ENCODE results near the gene STX1B.
A peak's percentile ranks its signal among the peaks of the same experiment; 100 is the strongest.

The STX1B gene

GRCh38 chr16:30980023-30980371 lies 30.4 kb downstream of the STX1B start:
- no peak for FAIRE-seq
- DNase-seq (ENCODE audit: low spot score) = no peak

DNA sequence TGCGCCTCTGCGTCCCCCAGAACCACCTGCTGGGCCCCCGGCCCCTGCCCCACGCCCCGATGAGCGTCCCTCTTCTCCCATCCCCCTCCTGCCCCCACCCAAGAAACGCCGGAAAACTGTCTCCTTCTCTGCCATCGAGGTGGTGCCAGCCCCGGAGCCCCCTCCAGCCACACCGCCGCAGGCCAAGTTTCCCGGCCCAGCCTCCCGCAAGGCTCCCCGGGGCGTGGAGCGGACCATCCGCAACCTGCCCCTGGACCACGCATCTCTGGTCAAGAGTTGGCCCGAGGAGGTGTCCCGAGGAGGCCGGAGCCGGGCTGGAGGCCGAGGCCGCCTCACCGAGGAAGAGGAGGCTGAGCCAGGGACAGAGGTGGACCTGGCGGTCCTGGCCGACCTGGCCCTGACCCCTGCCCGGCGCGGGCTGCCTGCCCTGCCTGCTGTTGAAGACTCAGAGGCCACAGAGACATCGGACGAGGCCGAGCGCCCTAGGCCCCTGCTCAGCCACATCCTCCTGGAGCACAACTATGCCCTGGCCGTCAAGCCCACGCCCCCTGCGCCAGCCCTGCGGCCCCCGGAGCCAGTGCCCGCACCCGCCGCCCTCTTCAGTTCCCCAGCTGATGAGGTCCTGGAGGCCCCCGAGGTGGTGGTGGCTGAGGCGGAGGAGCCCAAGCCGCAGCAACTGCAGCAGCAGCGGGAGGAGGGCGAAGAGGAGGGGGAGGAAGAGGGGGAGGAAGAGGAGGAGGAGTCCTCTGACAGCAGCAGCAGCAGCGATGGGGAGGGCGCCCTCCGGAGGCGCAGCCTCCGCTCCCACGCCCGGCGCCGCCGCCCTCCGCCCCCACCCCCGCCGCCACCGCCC lies 31.0 kb downstream of the STX1B start:
- no peak for DNase-seq (ENCODE audit: low spot score)
- no peak for FAIRE-seq

- FAIRE-seq (no peak), DNase-seq (ENCODE audit: low spot score) (no peak)
Measured at GRCh38 chr16:30977502-30977901, 32.9 kb downstream of the STX1B start.

DNA sequence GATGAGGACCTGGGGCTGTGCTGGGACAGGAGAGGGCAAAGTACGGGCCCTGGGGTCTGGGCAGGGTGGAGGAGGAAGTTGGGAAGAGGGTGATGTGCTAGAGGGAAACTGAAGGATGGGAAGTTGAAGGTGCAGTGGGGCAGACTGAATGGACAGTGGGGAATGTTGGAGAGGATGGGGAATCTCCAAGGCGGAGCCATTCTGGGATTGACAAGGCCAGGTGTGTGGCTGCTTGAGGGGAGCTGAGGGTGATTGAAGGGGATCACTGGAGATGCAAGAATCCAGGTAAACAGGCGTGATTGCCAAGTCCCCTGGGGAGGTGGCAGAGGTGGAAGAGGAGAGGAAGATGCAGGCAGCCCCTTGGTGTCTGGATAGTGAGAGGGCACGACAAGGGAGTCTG lies 34.0 kb downstream of the STX1B start:
- DNase-seq (ENCODE audit: low spot score) = no peak
- no peak for FAIRE-seq

DNA sequence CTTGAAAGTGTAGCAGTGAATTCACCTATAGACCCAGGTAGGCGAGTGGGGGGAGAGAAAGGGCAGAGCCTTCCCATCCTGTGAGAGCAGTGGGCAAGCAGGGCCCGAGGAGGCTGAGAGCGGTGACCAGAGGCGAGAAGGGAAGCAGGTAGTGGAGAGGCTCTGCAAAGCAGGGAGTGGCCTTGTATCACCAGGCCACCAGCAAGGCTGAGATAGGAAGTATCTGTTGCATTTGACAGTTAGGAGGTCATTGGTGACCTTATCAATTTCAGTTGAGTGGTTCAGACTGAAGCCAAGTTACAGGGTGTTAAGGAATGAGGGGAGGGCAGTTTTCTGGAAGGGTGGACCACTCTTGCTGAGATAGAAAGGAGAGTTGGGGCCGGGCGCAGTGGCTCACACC lies 36.1 kb downstream of the STX1B start:
- DNase-seq (ENCODE audit: low spot score) (no peak), FAIRE-seq (no peak)

DNA sequence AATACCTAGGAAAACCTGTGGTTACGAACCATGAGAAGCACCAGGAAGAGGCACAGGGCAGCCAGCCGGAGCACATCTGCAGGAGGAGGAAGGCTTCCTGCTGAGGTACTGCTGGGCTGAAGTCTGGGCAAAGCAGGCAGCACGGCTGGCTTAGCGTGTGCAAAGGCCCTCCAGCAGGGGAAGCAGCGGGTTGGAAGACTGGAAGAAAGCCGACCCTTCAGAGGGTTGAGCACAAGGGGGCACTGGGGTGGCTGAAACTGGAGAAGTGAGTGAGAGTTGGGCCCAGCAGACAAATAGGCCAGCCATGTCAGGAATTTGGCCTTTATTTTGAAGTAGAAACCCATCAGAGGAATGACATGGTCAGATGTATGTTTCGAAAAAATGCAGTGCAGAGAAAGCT lies 37.6 kb downstream of the STX1B start:
- FAIRE-seq (no peak), DNase-seq (ENCODE audit: low spot score) (no peak)

GRCh38 chr16:30971298-30971697 lies 39.1 kb downstream of the STX1B start:
- FAIRE-seq (no peak), DNase-seq (ENCODE audit: low spot score) (no peak)

DNA sequence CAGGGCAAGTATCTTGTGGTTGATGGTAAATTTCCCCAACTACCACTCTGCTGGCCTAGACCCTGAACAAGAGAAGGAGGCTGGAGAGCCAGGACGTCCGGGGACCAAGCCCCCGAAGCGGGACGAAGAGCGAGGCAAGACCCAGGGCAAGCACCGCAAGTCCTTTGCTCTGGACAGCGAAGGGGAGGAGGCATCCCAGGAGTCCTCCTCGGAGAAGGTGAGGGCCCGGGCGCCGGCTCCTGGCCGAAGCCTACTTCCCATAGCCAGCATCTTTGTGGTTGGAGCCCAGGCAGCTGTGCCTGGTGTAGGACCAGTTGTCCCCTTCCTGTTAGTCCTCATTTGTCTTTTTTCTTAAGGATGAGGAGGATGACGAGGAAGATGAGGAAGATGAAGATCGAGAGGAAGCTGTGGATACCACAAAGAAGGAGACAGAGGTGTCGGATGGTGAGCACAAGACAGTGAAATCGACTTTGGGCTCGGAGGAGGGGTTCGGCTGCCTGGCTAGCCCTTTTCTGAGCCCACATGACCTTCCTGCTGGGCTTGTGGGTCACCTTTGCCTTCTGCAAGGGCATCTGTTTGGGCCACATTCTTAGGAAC lies 41.1 kb downstream of the STX1B start:
- no peak for FAIRE-seq
- no peak for DNase-seq (ENCODE audit: low spot score)

DNA sequence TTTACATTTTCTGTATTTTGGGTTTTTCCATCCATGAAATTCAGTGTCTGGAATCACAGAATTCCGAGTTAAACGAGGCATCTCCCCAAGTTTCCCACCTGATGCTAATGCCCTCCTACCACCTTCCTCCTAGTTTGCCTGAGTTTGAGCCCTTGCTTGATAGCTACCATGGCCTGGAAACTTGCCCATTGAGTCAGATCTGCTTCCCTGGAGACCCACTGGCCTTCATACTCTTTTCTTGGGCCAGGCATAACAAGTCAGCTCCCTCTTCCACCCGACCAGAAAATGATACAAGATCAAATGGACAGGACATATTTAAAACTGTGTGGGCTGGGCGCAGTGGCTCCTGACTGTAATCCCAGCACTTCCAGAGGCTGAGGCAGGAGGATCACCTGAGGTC lies 42.6 kb downstream of the STX1B start:
- DNase-seq (ENCODE audit: low spot score) (no peak), FAIRE-seq (no peak)

DNA sequence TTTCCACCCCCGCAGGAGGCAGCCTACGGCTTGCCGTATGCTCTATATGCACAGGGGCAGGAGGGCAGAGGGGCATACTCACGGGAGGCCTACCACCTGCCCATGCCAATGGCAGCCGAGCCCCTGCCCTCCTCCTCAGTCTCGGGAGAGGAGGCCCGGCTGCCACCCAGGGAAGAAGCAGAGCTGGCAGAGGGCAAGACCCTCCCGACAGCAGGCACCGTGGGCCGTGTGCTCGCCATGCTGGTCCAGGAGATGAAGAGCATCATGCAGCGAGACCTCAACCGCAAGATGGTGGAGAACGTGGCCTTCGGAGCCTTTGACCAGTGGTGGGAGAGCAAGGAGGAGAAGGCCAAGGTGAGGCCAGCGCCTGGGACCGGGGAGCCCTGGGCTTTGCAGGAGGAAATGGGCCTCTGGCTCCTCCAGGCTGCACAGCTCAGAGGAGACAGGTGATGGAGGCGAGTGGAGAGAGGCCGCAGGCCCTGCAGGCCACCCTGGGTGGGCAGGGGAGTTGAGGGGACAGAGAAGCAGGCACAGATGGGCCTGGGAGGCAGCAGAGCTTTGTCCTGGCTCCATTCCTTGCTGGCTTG lies 44.3 kb downstream of the STX1B start:
- FAIRE-seq = no peak
- DNase-seq (ENCODE audit: low spot score) = no peak

- FAIRE-seq (no peak), DNase-seq (ENCODE audit: low spot score) (no peak)
Measured at GRCh38 chr16:30965436-30965835, 45.0 kb downstream of the STX1B start.

GRCh38 chr16:30964574-30965226 lies 45.7 kb downstream of the STX1B start:
- FAIRE-seq = no peak
- no peak for DNase-seq (ENCODE audit: low spot score)

- FAIRE-seq = no peak
- no peak for DNase-seq (ENCODE audit: low spot score)
Measured at GRCh38 chr16:30963925-30964511, 46.4 kb downstream of the STX1B start.

- no peak for DNase-seq (ENCODE audit: low spot score)
- FAIRE-seq = no peak
Measured at GRCh38 chr16:30961384-30961783, 49.1 kb downstream of the STX1B start.

GRCh38 chr16:30958175-30959079 lies 52.0 kb downstream of the STX1B start:
- DNase-seq (ENCODE audit: low spot score) (peak; percentile 75), FAIRE-seq (no peak)

- no peak for FAIRE-seq
- peak; percentile 92 for DNase-seq (ENCODE audit: low spot score)
Measured at GRCh38 chr16:30957456-30958174, 52.8 kb downstream of the STX1B start, which contains the start of gene SETD1A. TSS of gene SETD1A (plus strand) at chr16:30957754. CDS start at chr16:30958732, 978 bp downstream.

DNA sequence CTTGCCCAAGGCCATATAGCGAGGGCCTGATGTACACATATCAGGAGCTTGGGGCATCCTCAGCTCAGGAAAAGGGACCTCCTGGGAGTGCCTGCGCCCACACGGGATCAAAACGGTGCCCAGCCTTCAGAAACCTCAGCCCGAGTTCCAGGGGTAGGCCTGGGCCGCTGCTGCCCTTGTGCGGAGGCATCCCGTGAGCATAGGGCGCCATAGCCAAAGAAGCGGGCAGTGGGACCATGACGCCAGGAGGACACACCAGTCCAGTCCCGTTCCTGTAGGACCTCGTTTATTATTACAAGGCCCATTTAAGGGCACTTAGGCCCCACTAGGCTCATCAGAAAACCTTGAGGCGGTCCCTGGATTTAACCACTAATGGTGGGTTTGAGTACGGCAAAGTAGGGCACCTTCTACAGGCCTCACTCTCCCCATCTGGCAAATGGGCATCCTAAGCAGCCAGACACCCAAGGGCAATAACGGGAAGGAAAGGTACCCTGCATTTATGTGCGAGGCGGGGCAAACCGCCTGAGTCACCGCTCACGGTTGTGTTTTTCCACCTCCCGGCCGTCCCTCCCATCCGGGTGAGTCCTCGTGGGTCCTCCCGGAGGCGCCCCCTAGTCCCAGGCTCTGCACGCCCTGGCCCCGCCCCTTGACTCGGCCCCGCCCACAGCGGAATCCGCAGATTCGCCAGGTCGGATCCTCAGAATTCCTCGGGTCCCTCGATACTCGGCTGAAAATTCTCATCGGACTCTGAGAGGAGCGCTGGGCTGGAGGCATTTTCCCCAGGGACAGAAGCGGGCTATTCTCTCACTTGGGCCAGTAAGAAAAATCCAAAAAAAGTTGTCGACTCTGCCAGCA lies 53.6 kb downstream of the STX1B start:
- peak; percentile 85 for DNase-seq (ENCODE audit: low spot score)
- FAIRE-seq = no peak

DNA sequence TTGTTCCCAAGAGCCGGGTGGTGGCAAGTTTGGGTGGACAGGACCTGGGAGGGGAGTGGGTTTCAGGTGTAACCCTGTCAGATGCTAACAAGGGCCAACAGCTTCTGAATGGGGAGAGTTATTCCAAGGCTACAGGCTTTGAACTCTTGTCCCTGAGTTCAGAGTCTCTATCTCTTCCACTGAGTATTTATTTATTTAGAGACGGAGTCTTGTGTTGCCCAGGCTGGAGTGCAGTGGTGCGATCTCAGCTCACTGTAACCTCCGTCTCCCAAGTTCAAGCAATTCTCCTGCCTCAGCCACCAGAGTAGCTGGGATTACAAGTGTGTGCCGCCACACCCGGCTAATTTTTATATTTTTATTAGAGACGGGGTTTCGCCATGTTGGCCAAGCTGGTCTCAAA lies 55.4 kb downstream of the STX1B start:
- FAIRE-seq (no peak), DNase-seq (ENCODE audit: low spot score) (no peak)

DNA sequence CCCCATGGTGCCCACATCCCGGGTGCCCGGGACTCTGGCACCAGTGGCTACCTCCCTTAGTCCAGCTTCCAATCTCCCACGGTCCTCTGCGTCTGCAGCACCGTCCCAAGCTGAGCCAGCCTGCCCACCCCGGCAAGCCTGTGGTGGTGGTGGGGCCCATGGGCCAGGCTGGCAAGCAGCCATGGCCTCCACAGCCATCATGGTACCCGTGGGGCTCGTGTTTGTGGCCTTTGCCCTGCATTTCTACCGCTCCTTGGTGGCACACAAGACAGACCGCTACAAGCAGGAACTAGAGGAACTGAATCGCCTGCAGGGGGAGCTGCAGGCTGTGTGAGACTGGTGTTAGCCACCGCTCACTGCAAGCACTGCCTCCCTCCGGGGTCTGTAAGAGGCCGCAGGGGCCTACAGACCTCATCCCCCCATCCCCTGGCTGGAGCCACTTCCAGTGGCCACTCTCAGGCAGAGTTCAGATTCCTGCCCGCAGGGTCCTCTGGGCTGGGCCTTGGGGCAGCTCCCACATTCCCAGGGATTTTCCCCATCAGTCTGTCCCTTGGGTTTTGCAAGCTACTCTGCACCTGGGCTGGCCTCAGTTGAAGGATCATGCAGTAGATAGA lies 56.8 kb downstream of the STX1B start:
- no peak for FAIRE-seq
- peak; percentile 44 for DNase-seq (ENCODE audit: low spot score)

All from urothelium cell line (cell line).